BJ (cell line): ENCODE results near the gene GDPD1. TPM values are rescaled to one million over a fixed set of nuclear protein-coding genes. Genes with fewer than 3 reads are reported as not detected.
"Not testable (repeated sequence)": the region's sequence is repeated elsewhere in the genome, so short reads cannot be mapped to it uniquely, and the experiment has no call there.

Source experiments
- CTCF ChIA-PET: fragments of 350-600 bp; formaldehyde crosslinking; extraction: SDS; loops from one replicate; lab custom pipeline; 2021; ENCODE audit warnings: antibody characterized with exemption, inconsistent platforms; lab: Yijun Ruan, JAX
- POLR2A ChIA-PET: fragments of 300-600 bp; sonication (Branson Sonifier 250); formaldehyde crosslinking; extraction: SDS; loops from one replicate; lab custom pipeline; 2021; ENCODE audit warnings: antibody characterized with exemption; lab: Charles Lee
- DNase-seq: peaks from one replicate; pipeline ENCODE4 v3.0.0-alpha.2; 2011; ENCODE audit warnings: low read depth
- H3K27me3 ChIP-seq: 2 replicates; pipeline ENCODE4 v1.6.0; 2011; ENCODE audit warnings: low read length; ENCODE audit not compliant: control insufficient read depth, insufficient read depth
- H3K36me3 ChIP-seq: 2 replicates; pipeline ENCODE4 v1.5.1; 2011; ENCODE audit warnings: low read length; ENCODE audit not compliant: control insufficient read depth, insufficient read depth
- H3K4me3 ChIP-seq: 2 replicates; pipeline ENCODE4 v1.5.1; 2011; ENCODE audit warnings: low read depth, mild to moderate bottlenecking, control low read depth, low read length
- polyA plus RNA-seq: library from polyadenylated mRNA; depleted of rRNA; stranded (reverse); fragments of >200 nt; gene quantifications from 2 replicates; pipeline ENCODE4 v1.2.3, GENCODE V29; 2011
- TF ChIP-seq, protein P1 (sequence below): IDR thresholded peaks from 2 replicates; pipeline ENCODE4 v1.5.1; 2011; ENCODE audit warnings: low read depth, mild to moderate bottlenecking, control low read depth, inconsistent platforms, low read length, moderate library complexity; ENCODE audit not compliant: insufficient read depth

The GDPD1 gene
- polyA plus RNA-seq, 1 experiment = 0.86 TPM

DNA sequence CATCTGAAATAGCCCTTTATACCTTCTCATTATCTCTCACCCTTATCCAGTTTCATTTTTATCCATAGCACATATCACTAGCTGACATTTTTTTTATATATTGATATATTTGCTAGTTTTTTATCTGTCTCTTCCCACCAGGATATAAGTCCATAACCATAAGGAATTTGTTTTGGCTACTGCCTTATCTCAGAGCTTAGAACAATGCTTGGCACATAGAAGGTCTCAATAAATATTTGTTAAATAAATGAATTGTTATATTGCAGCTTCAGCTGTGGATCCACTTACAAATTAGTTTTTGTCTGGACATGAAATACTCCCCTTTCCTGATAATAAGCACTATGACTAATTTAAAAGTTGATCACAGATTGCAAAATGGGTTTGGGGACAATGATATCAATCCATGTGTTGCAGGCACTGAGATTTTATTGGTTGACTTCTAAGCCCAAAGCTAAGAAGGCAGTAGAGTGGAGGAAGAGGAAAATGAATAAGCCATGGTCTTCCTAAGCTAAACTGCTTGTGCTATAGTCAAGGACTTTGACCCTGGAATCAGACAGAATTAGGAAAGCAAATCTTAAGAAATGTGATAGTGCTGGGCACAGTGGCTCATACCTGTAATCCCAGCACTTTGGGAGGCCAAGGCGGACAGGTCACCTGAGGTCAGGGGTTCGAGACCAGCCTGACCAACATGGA, 79.2 kb downstream of the GDPD1 start:
- TF ChIP-seq, protein P1, sequence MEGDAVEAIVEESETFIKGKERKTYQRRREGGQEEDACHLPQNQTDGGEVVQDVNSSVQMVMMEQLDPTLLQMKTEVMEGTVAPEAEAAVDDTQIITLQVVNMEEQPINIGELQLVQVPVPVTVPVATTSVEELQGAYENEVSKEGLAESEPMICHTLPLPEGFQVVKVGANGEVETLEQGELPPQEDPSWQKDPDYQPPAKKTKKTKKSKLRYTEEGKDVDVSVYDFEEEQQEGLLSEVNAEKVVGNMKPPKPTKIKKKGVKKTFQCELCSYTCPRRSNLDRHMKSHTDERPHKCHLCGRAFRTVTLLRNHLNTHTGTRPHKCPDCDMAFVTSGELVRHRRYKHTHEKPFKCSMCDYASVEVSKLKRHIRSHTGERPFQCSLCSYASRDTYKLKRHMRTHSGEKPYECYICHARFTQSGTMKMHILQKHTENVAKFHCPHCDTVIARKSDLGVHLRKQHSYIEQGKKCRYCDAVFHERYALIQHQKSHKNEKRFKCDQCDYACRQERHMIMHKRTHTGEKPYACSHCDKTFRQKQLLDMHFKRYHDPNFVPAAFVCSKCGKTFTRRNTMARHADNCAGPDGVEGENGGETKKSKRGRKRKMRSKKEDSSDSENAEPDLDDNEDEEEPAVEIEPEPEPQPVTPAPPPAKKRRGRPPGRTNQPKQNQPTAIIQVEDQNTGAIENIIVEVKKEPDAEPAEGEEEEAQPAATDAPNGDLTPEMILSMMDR = no peak
- ChIA-PET POLR2A (no interaction called here), CTCF (interaction anchor here (2.4 kb wide), 1 partner anchor 12 kb away, joined by 9 read pairs; no protein-coding TSS in a partner anchor)
- Histone ChIP-seq H3K4me3 (no peak overlapping the region), H3K36me3 (no peaks in the 10 kb centered on the region), H3K27me3 (peaks cover 1% of the 10 kb centered on the region)
- DNase-seq = no peak

DNA sequence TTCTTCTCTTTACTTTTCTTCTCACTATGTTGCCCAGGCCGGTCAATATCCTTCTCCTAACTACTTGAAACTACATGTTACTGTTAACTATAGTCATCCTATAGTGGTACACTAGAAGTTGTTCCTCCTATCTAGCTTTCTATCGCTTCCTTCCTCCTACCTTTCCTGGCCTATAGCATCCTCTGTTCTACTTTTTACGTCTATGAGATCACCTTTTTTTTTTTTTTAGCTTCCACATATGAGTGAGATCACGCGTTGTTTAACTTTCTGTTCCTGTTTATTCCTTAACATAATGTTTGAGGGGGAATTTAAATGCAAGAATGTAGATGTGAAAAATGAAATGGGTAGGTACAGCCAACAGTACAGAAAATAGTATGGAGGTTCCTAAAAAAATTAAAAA, 80.6 kb downstream of the GDPD1 start:
- Histone ChIP-seq H3K27me3 (no peaks in the 10 kb centered on the region), H3K36me3 (no peaks in the 10 kb centered on the region), H3K4me3 (no peak overlapping the region)
- TF ChIP-seq, protein P1 = no peak
- no peak for DNase-seq
- POLR2A ChIA-PET = no interaction called here
- CTCF ChIA-PET = interaction anchor here (2.2 kb wide), 1 partner anchor 10 kb away, joined by 6 read pairs; no protein-coding TSS in a partner anchor

DNA sequence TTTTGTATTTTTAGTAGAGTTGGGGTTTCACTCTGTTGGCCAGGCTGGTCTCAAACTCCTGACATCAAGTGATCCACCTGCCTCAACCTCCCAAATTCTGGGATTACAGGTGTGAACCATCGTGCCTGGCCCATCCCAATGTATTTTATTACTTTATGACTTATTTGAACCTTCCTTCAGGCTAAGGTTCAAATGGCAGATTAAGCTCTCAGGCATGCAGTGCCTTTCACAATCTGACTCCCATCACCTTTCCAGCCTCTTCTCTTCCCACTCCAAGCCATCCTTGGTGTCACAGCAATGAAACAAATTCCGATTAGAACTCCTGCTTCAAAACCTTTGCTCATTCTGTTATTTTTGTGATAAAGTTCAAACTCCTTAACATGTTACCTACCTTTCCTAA, 84.5 kb downstream of the GDPD1 start:
- H3K27me3 ChIP-seq = no peaks in the 10 kb centered on the region
- ChIA-PET POLR2A (no interaction called here), CTCF (no interaction called here)
- DNase-seq = no peak
- no peak overlapping the region for H3K4me3 ChIP-seq
- TF ChIP-seq, protein P1 = no peak
- H3K36me3 ChIP-seq = no peaks in the 10 kb centered on the region

DNA sequence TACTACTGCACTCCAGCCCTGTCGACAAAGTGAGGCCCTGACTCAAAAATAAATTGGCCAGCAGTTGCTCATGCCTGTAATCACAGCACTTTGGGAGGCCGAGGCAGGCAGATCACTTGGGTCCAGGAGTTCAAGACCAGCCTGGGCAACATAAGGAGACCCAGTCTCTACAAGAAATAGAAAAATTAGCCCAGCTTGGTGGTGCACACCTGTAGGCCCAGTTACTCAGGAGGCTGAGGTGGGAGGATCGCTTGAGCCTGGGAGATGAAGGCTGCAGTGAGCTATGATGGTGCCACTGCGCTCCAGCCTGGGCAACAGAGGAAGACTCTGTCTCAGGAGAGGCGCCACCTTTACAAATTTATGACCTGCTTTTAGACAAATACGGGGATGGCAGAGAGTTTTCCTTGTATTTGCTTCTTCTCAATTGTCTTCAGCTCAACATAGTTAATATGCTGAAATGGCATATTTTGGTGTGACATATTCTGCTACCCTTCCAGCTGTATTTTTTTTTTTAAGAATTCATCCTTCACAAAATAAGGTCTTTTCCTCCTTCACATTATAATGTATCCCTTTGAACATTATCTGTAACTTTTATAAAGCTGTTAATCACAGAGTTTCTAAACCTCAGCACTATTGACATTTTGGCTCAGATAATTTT, 90.1 kb downstream of the GDPD1 start:
- Histone ChIP-seq H3K4me3 (no peak overlapping the region), H3K27me3 (no peaks in the 10 kb centered on the region), H3K36me3 (no peaks in the 10 kb centered on the region)
- ChIA-PET POLR2A (interaction anchor here (0.7 kb wide), 1 partner anchor 532 kb away, joined by 3 read pairs; no protein-coding TSS in a partner anchor), CTCF (interaction anchor here (0.7 to 6.3 kb wide), 21 partner anchors 9 to 255 kb away, joined by 3 to 80 read pairs (median 5); partner anchors contain the start of genes DHX40 and GDPD1)
- TF ChIP-seq, protein P1 = no peak
- no peak for DNase-seq

DNA sequence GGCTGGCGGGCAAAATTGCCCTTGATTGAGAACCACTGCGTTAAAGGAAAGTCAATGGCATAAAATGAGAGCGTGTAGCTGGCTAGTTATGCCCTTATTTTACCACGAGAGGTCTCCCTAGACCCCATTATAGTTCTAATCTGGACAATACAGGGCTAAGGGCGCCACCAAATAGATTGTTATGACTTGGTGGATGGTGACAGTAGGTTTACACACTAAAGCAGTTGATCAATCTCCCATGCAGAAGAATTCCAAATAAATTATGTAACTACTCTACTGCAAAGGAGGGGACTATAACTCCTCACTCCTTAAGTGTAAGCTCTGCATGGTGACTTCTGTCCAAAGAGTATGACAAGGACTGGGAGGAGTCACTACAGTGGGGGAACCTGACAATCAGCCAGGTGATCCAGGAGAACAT, 90.7 kb downstream of the GDPD1 start:
- Histone ChIP-seq H3K27me3 (no peaks in the 10 kb centered on the region), H3K4me3 (no peak overlapping the region), H3K36me3 (no peaks in the 10 kb centered on the region)
- ChIA-PET POLR2A (interaction anchor here (0.6 to 0.7 kb wide), 2 partner anchors 28 to 532 kb away, joined by 3 to 6 read pairs; no protein-coding TSS in a partner anchor), CTCF (interaction anchor here (0.7 to 6.3 kb wide), 24 partner anchors 10 to 254 kb away, joined by 3 to 80 read pairs (median 4); partner anchors contain the start of genes DHX40 and GDPD1)
- TF ChIP-seq, protein P1 = peak; percentile 75
- DNase-seq = no peak

DNA sequence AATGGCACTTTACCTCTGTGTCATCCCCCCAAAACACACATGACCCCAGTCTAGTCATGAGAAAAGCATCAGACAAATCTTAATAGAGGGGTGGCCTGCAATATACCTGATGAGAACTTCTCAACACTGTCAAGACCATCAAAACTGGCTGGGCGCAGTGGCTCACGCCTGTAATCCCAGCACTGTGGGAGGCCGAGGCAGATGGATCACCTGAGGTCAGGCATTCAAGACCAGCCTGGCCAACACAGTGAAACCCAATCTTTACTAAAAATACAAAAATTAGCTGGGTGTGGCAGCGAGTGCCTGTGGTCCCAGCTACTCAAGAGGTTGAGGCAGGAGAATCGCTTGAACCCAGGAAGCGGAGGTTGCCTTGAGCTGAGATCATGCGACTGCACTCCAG, 91.2 kb downstream of the GDPD1 start:
- not testable (repeated sequence) for H3K36me3 ChIP-seq, DNase-seq, H3K27me3 ChIP-seq, H3K4me3 ChIP-seq
- ChIA-PET POLR2A (interaction anchor here (0.6 kb wide), 1 partner anchor 29 kb away, joined by 6 read pairs; no protein-coding TSS in a partner anchor), CTCF (interaction anchor here (0.7 to 6.3 kb wide), 20 partner anchors 10 to 248 kb away, joined by 3 to 80 read pairs (median 6); partner anchors contain the start of gene GDPD1)
